B cell (primary cell): ENCODE results near the gene WDR70.

Experiments used
- EZH2 ChIP-seq: IDR thresholded peaks from 2 replicates; pipeline ENCODE4 v1.6.1; 2012; ENCODE audit warnings: borderline replicate concordance, low read depth, mild to moderate bottlenecking, moderate library complexity, low read length; ENCODE audit not compliant: insufficient read depth, poor library complexity, severe bottlenecking
- TF ChIP-seq, protein P1 (sequence below): fragments of 200-600 bp; IDR thresholded peaks from one replicate; pipeline ENCODE4 v1.8.0; 2022; ENCODE audit warnings: antibody characterized with exemption, mild to moderate bottlenecking

DNA sequence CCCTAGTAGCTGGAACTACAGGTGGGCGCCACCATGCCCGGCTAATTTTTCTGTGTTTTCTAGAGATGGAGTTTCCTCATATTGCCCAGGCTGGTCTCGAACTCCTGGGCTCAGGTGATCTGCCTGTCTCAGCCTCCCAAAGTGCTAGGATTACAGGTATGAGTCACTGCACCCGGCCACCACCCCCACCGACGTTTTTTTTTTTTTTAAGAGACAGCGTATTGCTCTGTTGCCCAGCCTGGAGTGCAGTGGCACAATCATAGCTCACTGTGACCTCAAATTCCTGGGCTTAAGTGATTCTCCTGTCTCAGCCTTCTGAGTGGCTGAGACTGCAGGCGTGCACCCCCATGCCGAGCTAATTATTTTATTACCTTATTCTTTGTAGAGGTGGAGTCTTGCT, 38.2 kb downstream of the WDR70 start:
- TF ChIP-seq, protein P1, sequence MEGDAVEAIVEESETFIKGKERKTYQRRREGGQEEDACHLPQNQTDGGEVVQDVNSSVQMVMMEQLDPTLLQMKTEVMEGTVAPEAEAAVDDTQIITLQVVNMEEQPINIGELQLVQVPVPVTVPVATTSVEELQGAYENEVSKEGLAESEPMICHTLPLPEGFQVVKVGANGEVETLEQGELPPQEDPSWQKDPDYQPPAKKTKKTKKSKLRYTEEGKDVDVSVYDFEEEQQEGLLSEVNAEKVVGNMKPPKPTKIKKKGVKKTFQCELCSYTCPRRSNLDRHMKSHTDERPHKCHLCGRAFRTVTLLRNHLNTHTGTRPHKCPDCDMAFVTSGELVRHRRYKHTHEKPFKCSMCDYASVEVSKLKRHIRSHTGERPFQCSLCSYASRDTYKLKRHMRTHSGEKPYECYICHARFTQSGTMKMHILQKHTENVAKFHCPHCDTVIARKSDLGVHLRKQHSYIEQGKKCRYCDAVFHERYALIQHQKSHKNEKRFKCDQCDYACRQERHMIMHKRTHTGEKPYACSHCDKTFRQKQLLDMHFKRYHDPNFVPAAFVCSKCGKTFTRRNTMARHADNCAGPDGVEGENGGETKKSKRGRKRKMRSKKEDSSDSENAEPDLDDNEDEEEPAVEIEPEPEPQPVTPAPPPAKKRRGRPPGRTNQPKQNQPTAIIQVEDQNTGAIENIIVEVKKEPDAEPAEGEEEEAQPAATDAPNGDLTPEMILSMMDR: no peak
- TF ChIP-seq EZH2: no peak
